ENCODE data around the gene ACTN3. TPM values are rescaled to one million over a fixed set of nuclear protein-coding genes. Genes with fewer than 3 reads are reported as not detected.

The ACTN3 gene
- total RNA-seq, 1 experiment from 2014 or later: not detected

DNA sequence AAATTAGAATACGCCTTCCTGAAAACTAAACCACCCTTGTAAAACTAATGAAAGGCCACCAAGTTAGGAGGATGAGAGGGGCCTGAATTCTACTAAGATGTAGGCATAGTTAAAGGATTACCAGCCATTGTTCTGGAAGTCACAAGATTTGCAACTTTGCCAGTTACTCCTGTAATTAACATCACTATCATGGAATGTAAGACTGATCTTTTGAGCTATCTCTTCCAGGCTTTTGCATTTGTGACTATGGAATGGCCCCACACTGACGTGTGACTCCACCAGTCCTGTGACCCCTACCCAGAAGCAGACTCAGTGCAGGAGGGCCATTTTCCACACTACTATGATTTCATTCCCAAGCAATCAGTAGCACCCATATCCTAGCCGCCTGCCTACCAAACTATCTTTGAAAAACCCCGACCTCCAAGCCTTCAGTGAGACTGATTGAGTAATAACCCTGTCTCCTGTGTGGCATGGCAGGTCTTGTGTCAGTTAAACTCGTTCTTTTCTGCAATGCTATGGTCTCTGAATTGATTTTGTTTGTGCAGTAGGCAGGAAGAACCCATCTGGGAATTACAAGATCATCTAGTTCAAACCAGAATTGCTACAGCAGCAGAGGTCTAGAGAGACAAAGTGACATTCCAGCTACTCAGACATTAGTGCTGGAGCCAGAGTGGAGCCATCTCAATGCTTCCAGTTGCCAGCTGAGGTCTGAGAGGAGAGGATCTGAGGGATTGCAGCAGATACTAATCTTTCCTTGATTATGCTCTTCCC lies 23.6 kb downstream of the ACTN3 start:
- CTCF ChIA-PET: no interaction called here
- TF ChIP-seq, protein P1, sequence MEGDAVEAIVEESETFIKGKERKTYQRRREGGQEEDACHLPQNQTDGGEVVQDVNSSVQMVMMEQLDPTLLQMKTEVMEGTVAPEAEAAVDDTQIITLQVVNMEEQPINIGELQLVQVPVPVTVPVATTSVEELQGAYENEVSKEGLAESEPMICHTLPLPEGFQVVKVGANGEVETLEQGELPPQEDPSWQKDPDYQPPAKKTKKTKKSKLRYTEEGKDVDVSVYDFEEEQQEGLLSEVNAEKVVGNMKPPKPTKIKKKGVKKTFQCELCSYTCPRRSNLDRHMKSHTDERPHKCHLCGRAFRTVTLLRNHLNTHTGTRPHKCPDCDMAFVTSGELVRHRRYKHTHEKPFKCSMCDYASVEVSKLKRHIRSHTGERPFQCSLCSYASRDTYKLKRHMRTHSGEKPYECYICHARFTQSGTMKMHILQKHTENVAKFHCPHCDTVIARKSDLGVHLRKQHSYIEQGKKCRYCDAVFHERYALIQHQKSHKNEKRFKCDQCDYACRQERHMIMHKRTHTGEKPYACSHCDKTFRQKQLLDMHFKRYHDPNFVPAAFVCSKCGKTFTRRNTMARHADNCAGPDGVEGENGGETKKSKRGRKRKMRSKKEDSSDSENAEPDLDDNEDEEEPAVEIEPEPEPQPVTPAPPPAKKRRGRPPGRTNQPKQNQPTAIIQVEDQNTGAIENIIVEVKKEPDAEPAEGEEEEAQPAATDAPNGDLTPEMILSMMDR (IDR thresholded peaks at IDR 0.05; ENCODE audit: unreplicated experiment): no peak
- DNase-seq: no peak
- no peak overlapping the region for H3K4me3 Mint-ChIP-seq (ENCODE audit: low read depth, unreplicated experiment)
- H3K36me3 Mint-ChIP-seq (ENCODE audit: insufficient read depth, unreplicated experiment): no peaks in the 10 kb centered on the region
- H3K27ac Mint-ChIP-seq (ENCODE audit: unreplicated experiment): no peak overlapping the region
- peaks cover 71% of the 10 kb centered on the region for H3K27me3 Mint-ChIP-seq (ENCODE audit: unreplicated experiment)
- H3K9me3 Mint-ChIP-seq (ENCODE audit: low read depth, unreplicated experiment): no peaks in the 10 kb centered on the region
- H3K4me1 Mint-ChIP-seq (ENCODE audit: low read depth, unreplicated experiment): no peaks in the 10 kb centered on the region
- BruUV-seq (replicated peaks): no TSS peak
- intact Hi-C loops (cut with micrococcal nuclease; ENCODE audit: unreplicated experiment): loop anchor here (10.0 kb wide), 1 partner anchor 265 kb away; no protein-coding TSS in a partner anchor

DNA sequence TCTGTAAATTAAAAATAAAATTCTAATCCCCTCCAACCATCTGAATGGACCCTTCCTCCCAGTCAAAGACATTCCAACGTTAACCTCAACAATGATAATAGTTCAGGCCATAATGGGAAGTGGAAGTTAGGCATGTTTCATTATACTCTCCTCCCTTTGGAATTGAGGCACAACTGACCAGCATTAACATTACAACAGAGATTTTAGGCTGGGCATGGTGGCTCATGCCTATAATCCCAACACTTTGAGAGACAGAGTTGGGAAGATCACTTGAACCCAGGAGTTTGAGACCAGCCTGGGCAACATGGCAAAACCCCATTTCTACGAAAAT lies 24.1 kb downstream of the ACTN3 start:
- Mint-ChIP-seq H3K27me3 (ENCODE audit: unreplicated experiment) (peaks cover 71% of the 10 kb centered on the region), H3K27ac (ENCODE audit: unreplicated experiment) (no peak overlapping the region), H3K36me3 (ENCODE audit: insufficient read depth, unreplicated experiment) (no peaks in the 10 kb centered on the region), H3K4me3 (ENCODE audit: low read depth, unreplicated experiment) (no peak overlapping the region), H3K4me1 (ENCODE audit: low read depth, unreplicated experiment) (no peaks in the 10 kb centered on the region), H3K9me3 (ENCODE audit: low read depth, unreplicated experiment) (no peaks in the 10 kb centered on the region)
- DNase-seq: no peak
- intact Hi-C loops (cut with micrococcal nuclease; ENCODE audit: unreplicated experiment): loop anchor here (10.0 kb wide), 1 partner anchor 264 kb away; no protein-coding TSS in a partner anchor
- CTCF ChIA-PET: no interaction called here
- BruUV-seq (replicated peaks): no TSS peak
- TF ChIP-seq, protein P1 (IDR thresholded peaks at IDR 0.05; ENCODE audit: unreplicated experiment): no peak

DNA sequence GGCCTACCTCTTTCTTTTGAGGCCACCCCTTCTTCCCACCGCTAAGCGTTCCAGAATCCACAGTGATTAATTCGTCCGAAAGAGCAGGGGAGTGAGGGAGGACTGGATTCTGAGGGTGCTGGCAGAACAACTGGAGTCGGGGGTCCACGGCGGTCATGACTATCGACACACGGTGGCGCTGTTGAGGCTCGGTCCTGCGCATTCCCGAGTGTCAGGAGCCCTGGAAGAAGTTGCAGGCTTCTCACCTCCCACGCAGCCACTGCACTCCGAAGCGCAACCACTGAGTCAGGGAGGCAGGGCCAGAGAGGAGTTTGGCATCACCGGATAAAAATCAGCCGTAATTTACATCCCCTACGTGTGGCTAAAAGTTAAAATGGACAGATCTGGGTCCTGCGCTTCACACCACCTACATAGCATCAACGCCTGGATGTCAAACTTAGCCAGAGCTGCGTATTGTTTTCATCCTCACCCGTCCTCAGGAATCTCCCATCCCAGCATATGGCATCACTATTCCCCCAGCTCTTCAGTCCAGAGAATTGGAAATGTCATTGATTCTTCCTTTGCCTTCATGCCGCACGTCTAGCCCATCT lies 32.4 kb downstream of the ACTN3 start:
- TF ChIP-seq, protein P1 (IDR thresholded peaks at IDR 0.05; ENCODE audit: unreplicated experiment): peak; percentile 81

DNA sequence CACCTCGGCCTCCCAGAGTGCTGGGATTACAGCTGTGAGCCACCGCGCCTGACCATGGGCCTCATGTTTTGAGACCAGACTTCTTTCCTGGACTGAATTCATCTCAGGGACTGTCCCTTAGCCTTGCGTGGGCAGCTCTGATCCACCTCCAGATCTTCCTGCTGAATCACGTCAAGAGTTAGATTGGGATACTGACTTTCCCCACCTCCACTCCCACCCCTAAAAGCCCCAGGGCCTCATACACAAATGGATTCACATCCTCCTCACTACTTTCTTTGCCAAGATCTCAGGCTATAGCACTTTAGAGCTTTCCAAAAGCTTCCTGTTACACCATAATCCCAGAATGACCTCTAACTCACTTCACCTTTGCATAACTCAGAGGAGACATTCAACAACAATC lies 34.1 kb downstream of the ACTN3 start:
- no TSS peak for BruUV-seq (replicated peaks)
- H3K27ac Mint-ChIP-seq (ENCODE audit: unreplicated experiment): no peak overlapping the region
- no peak overlapping the region for H3K4me3 Mint-ChIP-seq (ENCODE audit: low read depth, unreplicated experiment)
- CTCF ChIA-PET: interaction anchor here (0.5 kb wide), 1 partner anchor 102 kb away, joined by 4 read pairs; no protein-coding TSS in a partner anchor
- DNase-seq: no peak
- peaks cover 37% of the 10 kb centered on the region for H3K27me3 Mint-ChIP-seq (ENCODE audit: unreplicated experiment)
- TF ChIP-seq, protein P1 (IDR thresholded peaks at IDR 0.05; ENCODE audit: unreplicated experiment): no peak
- intact Hi-C loops (cut with micrococcal nuclease; ENCODE audit: unreplicated experiment): no loop called here
- H3K36me3 Mint-ChIP-seq (ENCODE audit: insufficient read depth, unreplicated experiment): no peaks in the 10 kb centered on the region
- peaks cover 7% of the 10 kb centered on the region for H3K9me3 Mint-ChIP-seq (ENCODE audit: low read depth, unreplicated experiment)
- no peaks in the 10 kb centered on the region for H3K4me1 Mint-ChIP-seq (ENCODE audit: low read depth, unreplicated experiment)

More for the DNA sequence above, 32.4 kb downstream of the ACTN3 start:
- no peak overlapping the region for H3K27ac Mint-ChIP-seq (ENCODE audit: unreplicated experiment)
- CTCF ChIA-PET: interaction anchor here (1.5 kb wide), 1 partner anchor 99 kb away, joined by 9 read pairs; the partner anchor contains the start of gene RBM4B
- peaks cover 54% of the 10 kb centered on the region for H3K27me3 Mint-ChIP-seq (ENCODE audit: unreplicated experiment)
- H3K4me3 Mint-ChIP-seq (ENCODE audit: low read depth, unreplicated experiment): no peak overlapping the region
- peaks cover 7% of the 10 kb centered on the region for H3K9me3 Mint-ChIP-seq (ENCODE audit: low read depth, unreplicated experiment)
- intact Hi-C loops (cut with micrococcal nuclease; ENCODE audit: unreplicated experiment): loop anchor here (5.0 to 10.0 kb wide), 2 partner anchors 98 to 256 kb away; partner anchors contain the start of gene RBM4B
- H3K36me3 Mint-ChIP-seq (ENCODE audit: insufficient read depth, unreplicated experiment): no peaks in the 10 kb centered on the region
- no TSS peak for BruUV-seq (replicated peaks)
- peak; percentile 75 for DNase-seq
- H3K4me1 Mint-ChIP-seq (ENCODE audit: low read depth, unreplicated experiment): no peaks in the 10 kb centered on the region
